ENCODE measurements around the gene PLA2G7.
"Not testable (repeated sequence)": the region's sequence is repeated elsewhere in the genome, so short reads cannot be mapped to it uniquely, and the experiment has no call there.

PLA2G7 gene

GRCh38 chr6:46734867-46735719, at the start of gene PLA2G7:
Gene PLA2G7, minus strand, starts transcription at chr6:46735375. Its CDS starts 12,484 bp downstream, at chr6:46722891.
- peak; percentile 13 for DNase-seq (ENCODE audit: low spot score)

- no peak for DNase-seq (ENCODE audit: low spot score)
These were observed 49.4 kb upstream of the PLA2G7 start for GRCh38 chr6:46784535-46784934.

DNA sequence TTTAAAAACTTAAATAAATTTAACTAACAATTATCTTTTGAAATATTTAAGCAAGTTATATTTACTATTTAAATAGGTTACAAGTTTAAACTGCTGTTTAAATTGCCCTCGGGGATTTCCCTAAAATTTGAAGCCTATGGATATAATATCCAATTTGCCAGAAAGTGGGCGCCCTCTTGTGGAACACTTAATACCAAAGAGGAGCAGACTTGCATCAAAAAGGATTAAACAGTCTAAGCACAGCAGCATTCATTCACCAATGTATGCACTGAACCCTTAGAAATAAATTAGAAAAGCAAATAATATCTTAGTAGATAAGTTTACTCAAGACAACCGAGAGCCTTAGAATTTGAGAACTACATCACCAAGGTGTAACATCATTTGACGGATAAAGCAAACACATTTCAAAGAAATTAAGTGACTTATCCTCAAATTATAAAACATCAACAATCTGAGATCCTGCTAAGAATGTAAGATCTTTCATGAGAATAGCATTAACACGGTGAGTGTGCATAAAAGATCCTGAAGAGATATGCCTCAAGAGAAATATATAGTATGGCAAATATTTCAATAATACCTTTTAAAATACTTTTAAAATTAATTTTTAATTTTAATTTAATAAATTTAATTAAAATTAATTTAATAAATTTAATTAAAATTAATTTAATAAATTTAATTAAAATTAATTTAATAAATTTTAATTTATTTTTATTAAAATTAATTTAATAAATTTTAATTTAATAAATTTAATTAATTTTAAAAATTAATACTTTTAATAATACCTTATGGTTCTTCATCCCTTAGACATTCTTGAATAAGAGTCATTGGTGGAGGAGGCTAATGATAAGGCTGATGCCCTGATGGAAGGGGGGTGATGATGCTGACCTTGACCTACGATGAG, 46.6 kb upstream of the PLA2G7 start:
- peak; percentile 70 for DNase-seq (ENCODE audit: low spot score)

DNA sequence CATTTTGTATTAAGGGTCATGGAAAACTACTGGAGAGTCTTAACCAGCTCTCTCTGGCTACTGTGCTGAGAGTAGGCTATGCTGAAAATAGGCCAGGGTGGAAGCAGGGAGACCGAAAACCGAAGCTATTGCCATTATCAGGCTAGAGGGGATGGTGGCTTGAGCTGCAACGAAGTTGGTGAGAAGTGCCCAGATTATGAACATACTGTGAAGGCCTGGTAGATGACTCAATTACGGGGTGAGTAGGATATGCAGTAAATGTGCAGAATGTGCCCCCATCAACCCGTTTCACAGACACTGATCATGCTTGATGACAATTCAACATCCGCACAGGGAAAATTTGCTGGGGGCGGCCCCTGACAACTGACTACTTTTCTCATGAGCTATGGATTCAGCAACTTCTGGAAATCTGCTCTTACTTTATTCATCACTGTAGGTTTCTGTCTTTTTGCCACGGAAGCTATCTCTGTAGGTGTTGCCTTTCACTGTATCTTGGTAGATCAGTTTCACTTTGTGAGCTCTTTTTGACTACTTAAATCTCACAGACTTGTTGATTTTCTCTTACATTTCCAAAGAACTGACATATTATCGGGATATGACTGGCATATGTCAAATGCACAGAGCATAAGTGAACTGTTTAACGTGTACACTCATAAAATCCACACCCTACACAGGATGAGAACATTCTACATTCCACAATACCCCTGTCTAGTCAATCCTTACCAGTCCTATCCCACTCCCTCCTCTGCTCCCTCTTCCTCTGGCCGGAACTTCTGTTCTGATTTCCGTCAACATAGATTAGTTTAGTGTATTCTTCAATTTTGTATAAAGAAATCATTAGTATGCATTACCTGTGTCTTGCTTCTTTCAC, 42.5 kb upstream of the PLA2G7 start:
- DNase-seq (ENCODE audit: low spot score): no peak

DNA sequence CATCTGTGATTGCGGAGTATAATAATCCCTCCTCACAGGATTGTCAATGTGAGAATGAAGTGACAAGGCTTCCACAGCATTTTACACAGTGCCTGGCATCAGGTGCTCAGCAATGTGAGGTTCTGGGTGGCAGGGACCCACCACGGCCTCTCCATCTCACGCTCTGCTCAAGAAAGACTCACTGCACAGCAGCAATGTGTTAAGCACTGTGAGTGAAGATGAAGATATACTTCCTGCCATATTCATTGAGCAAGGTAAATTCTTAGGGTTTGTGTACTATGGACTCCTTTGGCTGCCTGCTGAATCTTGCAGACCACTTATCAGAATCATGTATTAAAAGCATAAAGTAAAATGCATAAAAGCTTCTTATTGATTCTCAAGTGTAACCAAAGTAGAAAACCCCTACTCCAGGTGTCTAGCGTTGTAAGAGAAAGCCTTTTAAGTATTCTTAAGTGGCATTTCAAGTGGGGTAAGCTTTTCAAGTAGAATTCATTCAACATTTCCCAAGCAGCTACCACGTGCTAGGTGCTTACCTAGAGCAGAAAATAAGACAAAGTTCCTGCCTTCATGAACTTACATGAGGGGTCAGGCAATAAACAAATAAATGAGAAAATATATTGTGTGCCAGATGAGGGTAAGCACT, 41.0 kb upstream of the PLA2G7 start:
- no peak for DNase-seq (ENCODE audit: low spot score)

DNA sequence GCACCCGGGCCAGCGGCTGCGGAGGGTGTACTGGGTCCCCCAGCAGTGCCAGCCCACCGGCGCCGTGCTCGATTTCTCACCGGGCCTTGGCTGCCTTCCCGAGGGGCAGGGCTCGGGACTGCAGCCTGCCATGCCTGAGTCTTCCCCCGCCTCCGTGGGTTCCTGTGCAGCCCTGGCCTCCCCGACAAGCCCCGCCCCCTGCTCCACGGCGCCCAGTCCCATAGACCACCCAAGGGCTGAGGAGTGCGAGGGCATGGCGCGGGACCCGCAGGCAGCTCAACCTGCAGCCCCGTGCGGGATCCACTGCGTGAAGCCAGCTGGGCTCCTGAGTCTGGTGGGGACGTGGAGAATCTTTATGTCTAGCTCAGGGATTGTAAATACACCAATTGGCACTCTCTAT, 39.6 kb upstream of the PLA2G7 start:
- DNase-seq (ENCODE audit: low spot score): not testable (repeated sequence)

DNA sequence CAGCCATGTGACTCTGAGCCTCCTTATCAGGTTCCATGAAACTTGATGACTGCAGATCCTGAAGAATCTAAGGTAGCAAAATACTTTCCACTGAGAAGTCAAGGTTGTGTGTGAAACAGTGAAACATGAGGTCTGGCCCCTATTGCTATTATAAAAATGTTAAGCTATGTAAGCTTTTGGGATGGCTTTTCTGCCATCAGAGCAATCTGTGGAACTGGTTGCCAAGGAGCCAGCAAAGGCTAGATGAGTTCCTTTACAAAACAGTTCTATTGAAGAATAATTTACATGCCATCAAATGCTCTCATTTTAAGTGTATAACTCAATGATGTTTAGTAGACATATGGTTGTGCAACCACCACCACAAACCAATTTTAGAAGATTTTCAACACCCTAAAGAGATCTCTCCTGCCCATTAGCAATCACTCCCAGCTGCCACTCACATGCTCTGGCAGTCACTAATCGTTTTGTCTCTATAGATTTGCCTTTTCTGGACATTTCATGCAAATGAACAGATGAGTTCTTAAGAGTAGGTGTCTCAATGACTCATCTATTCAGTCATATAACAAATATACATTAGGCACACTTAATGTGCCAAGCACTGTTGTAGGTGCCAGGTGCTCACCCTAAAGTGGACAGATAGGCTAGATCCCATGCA, 38.2 kb upstream of the PLA2G7 start:
- DNase-seq (ENCODE audit: low spot score): no peak

DNA sequence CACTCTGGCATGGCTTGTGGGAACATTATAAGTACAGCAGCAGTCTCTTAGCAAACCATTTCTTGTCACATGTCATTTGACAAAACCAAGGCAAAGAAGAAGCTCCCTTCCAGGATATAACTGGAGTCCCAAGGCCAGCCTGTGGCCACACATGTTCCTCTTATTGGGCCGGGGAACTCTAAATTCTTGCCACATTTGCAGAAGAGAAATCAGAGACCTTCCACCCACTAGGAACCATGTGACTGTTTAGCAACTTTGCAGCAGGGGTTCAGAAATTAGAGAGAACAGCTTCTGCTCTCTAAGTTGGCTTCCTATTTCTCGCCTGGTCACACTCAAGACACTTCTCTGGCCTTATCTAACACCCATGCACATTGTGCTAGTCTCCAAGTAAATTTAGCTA, 37.6 kb upstream of the PLA2G7 start:
- peak; percentile 58 for DNase-seq (ENCODE audit: low spot score)

DNA sequence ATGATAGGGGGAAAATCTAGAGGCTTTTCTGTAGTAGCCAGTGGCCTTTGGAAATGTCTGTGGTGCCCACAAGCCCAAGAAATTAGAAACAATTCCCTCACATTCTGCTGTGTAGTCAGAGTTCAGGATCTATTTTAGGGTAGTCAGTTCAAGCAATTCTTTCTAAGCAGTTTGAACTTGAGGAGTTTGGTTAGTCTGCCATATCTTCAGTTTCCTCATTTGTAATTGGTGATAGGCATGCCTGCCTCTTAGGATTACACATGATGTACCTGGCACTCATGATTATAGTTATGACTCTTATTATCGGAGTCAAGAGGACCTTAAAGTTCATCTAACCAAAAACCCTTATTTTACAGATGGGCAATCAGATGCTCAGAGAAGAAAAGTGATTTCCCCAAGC, 36.8 kb upstream of the PLA2G7 start:
- DNase-seq (ENCODE audit: low spot score): no peak

DNA sequence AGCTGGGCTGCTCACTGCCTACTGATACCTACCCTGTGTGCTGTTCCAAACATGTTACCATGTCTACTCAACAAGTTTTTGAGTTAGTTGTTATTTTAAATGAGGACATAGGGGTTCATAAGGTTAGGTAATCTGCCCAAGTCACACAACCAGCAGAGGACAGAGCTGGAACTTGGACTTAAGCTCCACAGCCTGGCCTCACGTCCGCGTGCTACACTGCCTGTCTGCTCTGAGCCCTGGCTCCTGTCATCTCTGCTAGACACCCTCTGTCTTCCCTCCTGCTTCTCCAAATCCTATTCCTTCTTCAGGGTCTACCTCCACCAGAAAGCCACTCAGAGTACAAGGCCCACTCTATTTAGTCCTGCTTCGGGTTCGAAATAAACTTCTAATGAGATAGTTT, 29.8 kb upstream of the PLA2G7 start:
- no peak for DNase-seq (ENCODE audit: low spot score)

DNA sequence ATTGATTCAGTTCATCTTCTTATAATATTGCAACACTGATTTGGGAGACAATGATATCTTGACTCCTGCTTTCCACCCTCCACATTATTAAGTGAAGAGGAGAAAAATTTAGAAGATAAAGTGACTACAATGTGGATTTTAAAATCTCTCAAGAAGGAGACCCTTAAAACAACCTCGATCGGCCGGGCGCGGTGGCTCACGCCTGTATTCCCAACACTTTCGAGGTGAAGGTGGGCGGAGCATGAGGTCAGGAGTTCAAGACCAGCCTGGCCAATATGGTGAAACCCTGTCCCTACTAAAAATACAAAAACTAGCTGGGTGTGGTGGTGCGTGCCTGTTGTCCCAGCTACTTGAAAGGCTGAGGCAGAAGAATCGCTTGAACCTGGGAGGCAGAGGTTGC, 29.1 kb upstream of the PLA2G7 start:
- not testable (repeated sequence) for DNase-seq (ENCODE audit: low spot score)

- DNase-seq (ENCODE audit: low spot score): no peak
These were observed 28.3 kb upstream of the PLA2G7 start for GRCh38 chr6:46763466-46763865.

DNA sequence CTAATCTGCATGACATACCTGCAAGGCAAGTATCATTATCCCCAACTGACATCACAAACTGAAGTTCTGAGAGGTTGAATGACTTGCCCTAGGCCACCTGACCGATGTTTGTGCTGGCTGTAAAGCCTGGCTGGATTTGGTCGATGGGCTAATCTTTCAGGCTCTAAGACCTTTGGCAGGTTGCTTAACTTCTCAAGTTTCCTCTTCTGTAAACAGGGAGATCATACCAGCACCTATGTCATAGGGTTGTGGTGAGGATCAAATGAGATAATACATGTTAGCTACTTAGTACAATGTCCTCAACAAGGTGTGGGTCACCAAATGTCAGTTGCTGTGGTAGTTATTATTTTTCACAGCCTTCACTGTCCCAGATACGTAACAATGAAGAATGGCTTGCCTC, 25.8 kb upstream of the PLA2G7 start:
- no peak for DNase-seq (ENCODE audit: low spot score)

GRCh38 chr6:46758960-46759753, 24.0 kb upstream of the PLA2G7 start:
- no peak for DNase-seq (ENCODE audit: low spot score)

DNA sequence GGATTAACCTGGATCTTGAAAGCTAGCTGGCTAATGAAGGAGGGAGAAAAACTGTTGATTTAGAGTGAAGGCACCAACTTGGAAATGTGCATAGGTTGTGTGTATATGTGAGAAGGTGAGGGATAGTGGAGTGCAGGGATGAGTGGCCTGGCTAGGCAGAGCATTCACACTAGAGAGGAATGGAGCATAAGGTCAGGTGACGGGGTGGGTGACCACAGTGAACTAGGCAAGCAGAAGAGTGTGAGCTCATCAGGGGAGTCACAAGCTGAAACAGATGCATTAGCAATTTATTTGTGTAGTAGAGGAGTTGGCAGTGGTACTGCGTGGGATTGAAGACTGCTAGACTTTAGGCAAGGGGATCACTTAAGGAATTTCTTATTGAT, 22.0 kb upstream of the PLA2G7 start:
- DNase-seq (ENCODE audit: low spot score): no peak

GRCh38 chr6:46756469-46757213, 21.5 kb upstream of the PLA2G7 start:
- peak; percentile 64 for DNase-seq (ENCODE audit: low spot score)

GRCh38 chr6:46755865-46756264, 20.7 kb upstream of the PLA2G7 start:
- DNase-seq (ENCODE audit: low spot score): no peak

- DNase-seq (ENCODE audit: low spot score): no peak
These were observed 16.5 kb upstream of the PLA2G7 start for GRCh38 chr6:46751658-46752057.

- DNase-seq (ENCODE audit: low spot score): no peak
These were observed 14.6 kb upstream of the PLA2G7 start for GRCh38 chr6:46749731-46750130.
